ENCODE results near the gene ASCL3. TPM values are rescaled to one million over a fixed set of nuclear protein-coding genes. Genes with fewer than 3 reads are reported as not detected.
"Not testable (repeated sequence)": the region's sequence is repeated elsewhere in the genome, so short reads cannot be mapped to it uniquely, and the experiment has no call there.

The ASCL3 gene
- total RNA-seq, 2 experiments from 2014 or later = not detected

DNA sequence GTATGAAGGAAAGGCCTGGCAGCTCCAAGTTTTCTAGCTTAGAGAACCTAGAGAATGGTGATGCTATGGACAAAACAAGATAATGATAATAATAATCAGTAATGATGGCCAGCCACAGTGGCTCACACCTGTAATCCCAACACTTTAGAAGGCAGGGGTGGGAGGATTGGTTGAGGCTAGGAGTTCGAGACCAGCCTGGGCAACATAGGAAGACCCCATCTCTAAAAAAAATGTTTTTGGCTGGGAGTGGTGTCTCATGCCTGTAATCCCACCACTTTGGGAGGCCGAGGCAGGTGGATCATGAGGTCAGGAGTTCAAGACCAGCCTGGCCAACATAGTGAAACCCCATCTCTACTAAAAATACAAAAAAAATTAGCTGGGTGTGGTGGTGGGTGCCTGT lies 7.0 kb downstream of the ASCL3 start:
- H3K27ac Mint-ChIP-seq; H3K27me3 Mint-ChIP-seq; H3K36me3 Mint-ChIP-seq; H3K4me1 Mint-ChIP-seq; H3K4me3 Mint-ChIP-seq; ATAC-seq (ENCODE audit: low read depth); H3K9me3 Mint-ChIP-seq; DNase-seq; POLR2A ChIA-PET: not testable (repeated sequence)

DNA sequence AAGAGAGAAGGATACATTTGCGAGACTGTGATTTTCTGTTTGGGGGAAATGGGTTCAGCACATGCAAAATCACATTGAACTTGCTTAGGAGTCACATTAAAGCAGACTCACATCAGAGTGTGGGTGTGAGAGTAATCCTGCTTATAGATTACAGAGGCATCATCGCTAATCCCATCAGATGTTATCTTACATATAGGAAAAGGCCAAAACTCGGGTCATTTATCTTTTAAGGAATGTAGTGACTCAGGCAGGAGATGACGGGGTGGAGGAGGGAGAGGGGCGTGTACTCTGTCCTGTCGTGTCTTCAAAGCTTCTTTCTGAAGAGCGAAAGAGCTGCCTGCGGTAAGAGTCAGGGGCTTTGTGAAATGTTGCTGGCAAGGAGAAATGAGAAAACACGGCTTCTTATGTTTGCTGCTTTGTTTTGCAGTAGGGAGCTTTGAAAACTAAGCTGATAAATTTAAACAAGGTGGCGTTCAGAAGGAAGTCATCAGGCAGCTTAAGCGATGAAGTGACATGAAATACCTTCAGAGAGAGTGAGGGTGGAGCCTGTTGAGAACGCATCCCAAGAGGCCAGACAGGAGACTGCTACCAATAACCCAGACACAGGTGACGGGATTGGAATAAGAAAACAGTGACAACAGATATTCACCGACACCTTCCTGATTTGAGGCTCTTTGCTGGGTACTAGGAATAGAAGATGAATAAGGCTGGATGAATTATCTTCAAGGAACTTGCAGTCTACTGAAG lies 7.9 kb downstream of the ASCL3 start:
- H3K4me3 Mint-ChIP-seq = no peak overlapping the region
- ATAC-seq (ENCODE audit: low read depth) (no peak), DNase-seq (no peak)
- H3K4me1 Mint-ChIP-seq = no peaks in the 10 kb centered on the region
- POLR2A ChIA-PET = no interaction called here
- no peak overlapping the region for H3K27ac Mint-ChIP-seq
- H3K9me3 Mint-ChIP-seq = no peaks in the 10 kb centered on the region
- no peaks in the 10 kb centered on the region for H3K27me3 Mint-ChIP-seq
- no peaks in the 10 kb centered on the region for H3K36me3 Mint-ChIP-seq

DNA sequence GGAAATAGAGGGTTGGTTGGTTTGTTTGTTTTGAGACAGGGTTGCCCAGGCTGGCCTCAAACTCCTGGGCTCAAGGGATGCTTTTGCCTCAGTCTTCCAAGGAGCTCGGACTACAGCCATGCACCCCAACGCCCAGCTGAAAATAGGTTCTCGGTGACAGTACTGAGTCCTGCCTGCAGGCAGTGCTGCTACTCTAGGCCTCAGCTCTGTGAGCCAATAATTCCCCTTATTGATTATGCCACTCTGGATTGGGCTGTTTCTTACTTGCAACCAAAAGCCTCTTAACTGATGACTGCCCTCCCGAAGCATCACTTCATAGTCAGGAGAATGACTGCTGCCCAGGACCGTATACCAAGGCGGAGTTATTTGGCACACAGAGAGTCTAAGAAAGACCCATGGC lies 8.9 kb downstream of the ASCL3 start:
- Mint-ChIP-seq H3K27ac (no peak overlapping the region), H3K4me3 (no peak overlapping the region), H3K27me3 (no peaks in the 10 kb centered on the region), H3K9me3 (no peaks in the 10 kb centered on the region), H3K4me1 (no peaks in the 10 kb centered on the region), H3K36me3 (no peaks in the 10 kb centered on the region)
- no peak for DNase-seq
- POLR2A ChIA-PET = no interaction called here
- no peak for ATAC-seq (ENCODE audit: low read depth)

DNA sequence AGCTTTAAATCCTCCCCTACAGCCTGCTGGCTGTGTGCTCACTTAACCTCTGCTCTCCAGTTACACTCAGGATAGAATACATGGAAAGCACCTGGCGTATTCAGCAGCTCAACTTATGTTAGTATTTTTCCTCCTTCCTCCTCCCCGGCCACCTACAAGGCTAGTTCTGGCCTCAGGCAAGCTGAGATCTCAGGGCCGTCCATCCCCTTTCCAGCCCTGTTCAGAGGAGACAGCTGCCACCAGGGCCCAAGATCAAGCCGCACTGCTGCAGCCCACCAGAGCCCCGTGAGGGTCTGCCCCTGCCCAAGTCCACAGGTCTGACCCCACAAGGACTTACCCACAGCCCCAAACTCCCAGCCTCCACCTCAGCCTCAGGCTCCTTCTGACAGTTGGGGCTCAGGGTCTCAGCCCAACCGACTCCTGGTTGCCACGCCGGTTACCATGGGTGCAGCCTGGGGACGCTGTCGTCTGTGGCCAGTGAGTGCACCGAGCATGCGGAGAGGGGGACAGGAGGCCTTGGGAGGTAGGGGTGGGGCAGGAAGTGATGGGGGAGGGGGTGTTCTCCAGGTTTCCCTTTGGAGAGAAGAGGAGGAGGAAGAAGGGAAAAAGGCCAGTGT lies 10.1 kb downstream of the ASCL3 start, which contains the start of gene C11orf16:
Gene C11orf16, minus strand, starts transcription at position 384 of the 617 bp plus-strand sequence. CDS start 639 bp downstream, outside the sequence.
- Mint-ChIP-seq H3K27ac (no peak within 1 kb of the TSS), H3K27me3 (no peaks in the 10 kb centered on the region), H3K36me3 (no peaks in the 10 kb centered on the region), H3K4me3 (no peak within 1 kb of the TSS), H3K9me3 (no peaks in the 10 kb centered on the region), H3K4me1 (no peaks in the 10 kb centered on the region)
- ATAC-seq (ENCODE audit: low read depth) (no peak), DNase-seq (no peak)
- POLR2A ChIA-PET = no interaction called here

DNA sequence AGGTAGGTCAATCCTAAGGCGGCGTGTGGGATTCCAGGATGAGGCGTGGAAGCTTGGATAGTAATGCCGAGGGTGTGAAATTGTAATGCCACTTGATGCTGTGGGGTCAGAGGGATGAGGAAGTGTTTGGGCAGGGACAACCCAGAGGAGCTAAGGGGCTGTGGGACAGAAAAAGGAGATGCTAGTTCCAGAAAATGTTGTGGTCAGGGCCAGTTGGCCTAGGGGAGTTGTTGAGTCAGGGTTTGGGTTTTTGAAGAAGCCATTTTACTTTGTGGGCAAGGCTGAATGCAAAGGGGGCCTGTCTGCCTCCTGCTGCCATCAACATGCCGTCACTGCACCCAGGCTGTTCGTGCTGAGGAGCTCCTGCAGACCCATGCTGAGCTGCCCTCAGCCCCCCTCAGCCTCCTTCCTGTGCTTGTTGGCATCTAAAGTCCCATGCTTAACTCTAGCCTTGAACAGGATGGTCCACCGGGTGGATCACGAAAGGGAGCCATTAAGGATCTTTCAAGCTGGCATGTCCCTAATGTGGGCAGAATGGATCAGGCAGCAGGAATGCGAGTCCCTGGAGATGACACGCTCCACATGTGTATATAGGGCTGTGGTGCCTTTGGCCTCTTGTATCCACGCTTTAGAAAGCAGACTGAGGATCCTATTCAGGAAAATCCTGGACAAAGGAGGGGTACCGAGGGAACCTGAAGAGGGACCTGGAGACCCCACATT lies 12.2 kb downstream of the ASCL3 start:
- no peaks in the 10 kb centered on the region for H3K4me1 Mint-ChIP-seq
- POLR2A ChIA-PET = no interaction called here
- H3K27me3 Mint-ChIP-seq = no peaks in the 10 kb centered on the region
- no peak overlapping the region for H3K4me3 Mint-ChIP-seq
- H3K9me3 Mint-ChIP-seq = no peaks in the 10 kb centered on the region
- no peak overlapping the region for H3K27ac Mint-ChIP-seq
- peaks cover 3% of the 10 kb centered on the region for H3K36me3 Mint-ChIP-seq
- DNase-seq (no peak), ATAC-seq (ENCODE audit: low read depth) (no peak)

DNA sequence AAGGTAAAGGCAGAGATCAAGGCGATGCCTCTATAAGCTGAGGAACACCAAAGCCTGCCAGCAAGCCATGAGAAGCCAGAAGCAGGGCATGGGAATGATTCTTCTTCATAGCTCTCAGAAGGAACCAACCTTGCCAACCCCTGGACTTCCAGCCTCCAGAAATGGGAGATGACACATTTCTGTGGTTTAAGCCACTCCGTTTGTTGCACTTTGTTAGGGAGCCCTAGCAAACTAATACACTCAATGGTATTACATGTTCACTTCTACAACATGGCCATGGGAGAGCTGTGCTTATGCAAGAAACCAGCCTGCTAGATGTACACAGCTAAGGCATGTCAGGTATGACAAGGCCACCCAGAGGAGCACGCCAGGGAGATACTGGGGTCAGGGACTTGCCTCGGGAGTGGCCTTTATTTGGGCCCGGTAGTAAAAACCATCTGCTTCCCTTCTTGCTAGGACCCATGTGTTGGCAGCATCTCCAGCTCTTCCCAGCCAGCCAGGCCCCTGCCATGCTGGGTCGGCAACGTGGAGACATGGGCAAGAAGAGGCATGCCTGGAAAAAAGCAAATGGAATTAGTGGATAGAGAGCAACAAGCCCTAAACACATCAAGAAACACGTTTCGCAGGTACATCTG lies 13.7 kb downstream of the ASCL3 start:
- POLR2A ChIA-PET = no interaction called here
- no peak for ATAC-seq (ENCODE audit: low read depth)
- Mint-ChIP-seq H3K27ac (no peak overlapping the region), H3K9me3 (no peaks in the 10 kb centered on the region), H3K4me1 (no peaks in the 10 kb centered on the region), H3K36me3 (peaks cover 3% of the 10 kb centered on the region), H3K27me3 (no peaks in the 10 kb centered on the region), H3K4me3 (no peak overlapping the region)
- no peak for DNase-seq

DNA sequence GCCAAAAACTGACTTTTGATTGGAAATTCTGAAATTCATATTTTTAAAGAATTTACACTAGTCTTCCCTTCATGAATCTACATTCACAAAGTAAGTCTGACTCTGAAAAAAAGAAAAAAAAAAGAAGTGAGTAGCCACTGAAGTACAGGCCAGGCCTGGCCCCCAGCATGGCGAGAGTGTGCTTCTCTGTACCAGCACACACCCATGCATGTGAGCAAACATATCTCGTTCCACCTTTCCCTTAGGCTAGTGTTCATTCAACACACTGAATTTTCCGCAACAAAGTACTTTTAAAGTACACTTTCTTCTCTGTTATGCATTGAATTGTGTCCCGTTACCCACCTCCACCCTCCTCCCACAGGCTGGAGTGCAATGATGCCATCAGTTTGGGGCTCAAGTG lies 14.6 kb downstream of the ASCL3 start:
- ATAC-seq (ENCODE audit: low read depth) = no peak
- no peaks in the 10 kb centered on the region for H3K27me3 Mint-ChIP-seq
- H3K36me3 Mint-ChIP-seq = peaks cover 3% of the 10 kb centered on the region
- no peaks in the 10 kb centered on the region for H3K4me1 Mint-ChIP-seq
- no peaks in the 10 kb centered on the region for H3K9me3 Mint-ChIP-seq
- H3K27ac Mint-ChIP-seq = no peak overlapping the region
- H3K4me3 Mint-ChIP-seq = no peak overlapping the region
- POLR2A ChIA-PET = no interaction called here
- DNase-seq = no peak

DNA sequence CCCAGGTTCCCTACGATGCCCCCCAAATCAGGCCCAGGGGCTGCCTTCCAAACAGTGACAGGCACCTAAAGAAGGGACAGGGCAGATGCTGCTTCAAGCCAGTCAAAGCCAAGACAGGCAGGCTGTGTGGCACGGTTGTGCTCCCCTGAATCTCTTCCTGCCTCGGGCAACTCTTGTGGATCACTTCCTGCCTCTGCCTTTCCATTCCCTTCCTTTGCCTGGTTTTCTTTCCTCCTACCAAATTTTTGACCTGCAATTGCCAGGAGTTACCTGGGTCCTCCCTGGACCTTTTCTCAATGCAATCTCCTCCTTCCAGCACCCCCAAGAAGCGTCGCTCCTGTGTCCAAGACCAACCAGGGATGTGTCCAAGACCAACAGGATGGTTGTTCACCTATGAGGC lies 15.6 kb downstream of the ASCL3 start:
- POLR2A ChIA-PET = no interaction called here
- no peak for DNase-seq
- no peaks in the 10 kb centered on the region for H3K9me3 Mint-ChIP-seq
- no peaks in the 10 kb centered on the region for H3K27me3 Mint-ChIP-seq
- H3K27ac Mint-ChIP-seq = peak overlapping the region; percentile 46
- H3K4me1 Mint-ChIP-seq = no peaks in the 10 kb centered on the region
- no peak overlapping the region for H3K4me3 Mint-ChIP-seq
- no peak for ATAC-seq (ENCODE audit: low read depth)
- H3K36me3 Mint-ChIP-seq = peaks cover 3% of the 10 kb centered on the region

DNA sequence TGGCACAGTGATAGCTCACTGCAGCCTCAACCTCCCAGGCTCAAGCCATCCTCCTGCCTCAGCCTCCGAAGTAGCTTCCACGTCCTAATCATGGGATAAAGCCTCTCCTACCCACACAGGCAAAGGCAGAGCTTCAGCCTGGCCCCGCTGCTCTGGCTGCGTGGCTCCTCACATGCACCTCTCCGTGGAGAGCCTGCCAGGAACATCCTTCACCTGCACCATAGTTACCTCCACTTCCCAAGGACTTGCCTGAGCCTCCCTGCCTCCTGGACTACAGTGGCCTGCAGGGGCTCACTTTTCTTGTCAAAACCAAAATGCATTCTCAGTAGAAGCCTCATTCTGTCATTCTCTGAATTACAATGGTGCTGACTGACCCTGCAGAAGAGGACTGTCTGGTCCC lies 16.6 kb downstream of the ASCL3 start:
- Mint-ChIP-seq H3K4me1 (no peaks in the 10 kb centered on the region), H3K27ac (no peak overlapping the region), H3K36me3 (peaks cover 4% of the 10 kb centered on the region), H3K4me3 (no peak overlapping the region), H3K9me3 (no peaks in the 10 kb centered on the region), H3K27me3 (no peaks in the 10 kb centered on the region)
- POLR2A ChIA-PET = no interaction called here
- ATAC-seq (ENCODE audit: low read depth) (no peak), DNase-seq (no peak)

DNA sequence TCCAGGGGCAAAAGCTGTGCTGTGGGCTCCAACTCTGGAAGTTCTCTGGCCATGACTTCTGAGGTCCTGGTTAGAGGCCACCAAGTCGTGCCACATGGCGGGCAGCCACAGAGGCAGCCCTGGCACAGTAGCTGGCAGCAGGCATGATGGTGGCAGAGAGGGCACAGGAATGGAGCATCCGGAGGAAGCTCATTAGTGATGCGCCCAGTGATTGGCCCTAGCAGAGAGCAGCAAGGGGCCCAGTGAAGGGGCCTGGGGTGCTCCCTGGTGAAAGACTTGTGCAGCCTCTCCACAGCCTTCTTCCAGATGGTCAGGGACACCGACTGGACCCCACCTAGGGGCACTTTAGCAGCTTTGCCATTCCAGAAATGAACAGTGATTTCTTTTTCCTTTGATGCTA lies 17.1 kb downstream of the ASCL3 start:
- Mint-ChIP-seq H3K27me3 (no peaks in the 10 kb centered on the region), H3K4me3 (no peak overlapping the region), H3K4me1 (no peaks in the 10 kb centered on the region), H3K36me3 (peaks cover 4% of the 10 kb centered on the region), H3K9me3 (no peaks in the 10 kb centered on the region), H3K27ac (no peak overlapping the region)
- POLR2A ChIA-PET = no interaction called here
- DNase-seq (no peak), ATAC-seq (ENCODE audit: low read depth) (no peak)

DNA sequence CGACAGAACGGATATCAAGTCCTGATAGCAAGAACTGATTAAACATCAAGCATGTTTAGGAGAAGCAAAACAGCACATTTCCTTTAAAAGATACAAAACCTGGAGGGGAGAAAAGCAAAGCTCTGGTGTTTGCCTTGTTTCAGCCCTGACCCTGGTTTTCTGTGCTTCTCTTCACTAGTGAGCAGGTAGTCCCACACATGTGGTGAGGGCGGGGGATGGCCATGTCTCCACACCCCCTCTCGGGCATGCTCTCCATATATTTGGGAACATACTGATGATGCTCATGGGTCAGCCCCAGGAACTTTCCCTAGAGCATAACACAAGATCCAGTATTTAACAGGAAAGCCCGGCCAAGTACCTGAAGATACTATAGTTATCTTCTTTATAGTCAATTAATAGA lies 20.1 kb downstream of the ASCL3 start:
- H3K27ac Mint-ChIP-seq = no peak overlapping the region
- no peaks in the 10 kb centered on the region for H3K4me1 Mint-ChIP-seq
- H3K4me3 Mint-ChIP-seq = no peak overlapping the region
- no peaks in the 10 kb centered on the region for H3K9me3 Mint-ChIP-seq
- H3K27me3 Mint-ChIP-seq = no peaks in the 10 kb centered on the region
- peaks cover 4% of the 10 kb centered on the region for H3K36me3 Mint-ChIP-seq
- DNase-seq (no peak), ATAC-seq (ENCODE audit: low read depth) (no peak)
- POLR2A ChIA-PET = no interaction called here

DNA sequence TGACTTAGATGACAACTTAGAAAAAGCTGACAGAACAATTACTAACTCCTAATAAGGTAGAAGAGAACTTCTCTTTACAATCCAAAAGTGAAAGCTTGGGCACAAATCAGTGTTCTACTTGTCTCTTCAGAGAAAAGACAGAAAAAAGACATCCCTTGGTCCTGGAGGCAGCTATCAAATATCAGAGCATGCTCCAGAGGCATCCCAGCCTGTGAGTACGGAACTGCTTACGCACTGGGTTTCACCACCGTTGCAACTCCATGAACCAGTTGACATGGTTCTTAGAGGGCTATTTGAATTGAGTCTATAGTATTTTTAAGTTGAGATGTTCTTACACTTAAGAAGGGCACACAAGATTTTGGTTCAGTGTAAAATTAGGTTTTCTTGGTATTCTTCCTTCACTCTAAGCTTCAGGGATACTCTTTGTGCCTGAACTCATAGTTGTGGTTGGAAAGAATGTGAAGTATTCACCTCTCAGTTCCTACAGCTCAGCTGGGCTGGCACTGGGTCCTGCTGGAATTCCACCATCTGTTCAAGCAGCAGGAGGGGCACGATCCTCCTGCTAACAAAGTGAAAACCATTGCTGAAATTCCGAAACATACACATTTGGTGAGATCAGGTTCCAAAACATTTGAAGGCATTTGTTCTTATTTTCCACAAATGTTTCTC lies 25.5 kb downstream of the ASCL3 start:
- Mint-ChIP-seq H3K9me3 (no peaks in the 10 kb centered on the region), H3K4me3 (no peak overlapping the region), H3K27ac (peak overlapping the region; percentile 36), H3K27me3 (no peaks in the 10 kb centered on the region), H3K36me3 (peaks cover 3% of the 10 kb centered on the region), H3K4me1 (peaks cover 31% of the 10 kb centered on the region)
- ATAC-seq (ENCODE audit: low read depth) (no peak), DNase-seq (no peak)
- POLR2A ChIA-PET = no interaction called here

DNA sequence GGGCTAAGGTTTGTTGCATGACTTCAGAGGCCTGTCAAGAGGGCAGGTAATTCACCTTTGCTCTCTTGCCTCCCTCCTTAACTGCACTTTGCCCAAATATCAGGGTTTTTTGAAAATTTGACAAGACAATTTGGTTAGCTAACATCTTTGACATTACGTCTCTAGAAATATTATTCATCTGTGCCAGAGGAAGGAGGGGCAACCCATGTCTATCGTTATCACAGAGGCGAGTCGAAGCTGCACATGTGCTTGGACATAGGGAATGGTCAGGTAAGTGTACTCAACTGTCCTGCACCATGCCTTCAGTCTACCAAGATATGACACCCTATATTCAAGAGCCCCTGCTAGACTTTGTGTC lies 28.2 kb downstream of the ASCL3 start:
- POLR2A ChIA-PET = interaction anchor here (0.6 to 1.6 kb wide), 4 partner anchors 45 to 226 kb away, joined by 3 to 7 read pairs (median 5); partner anchors contain the start of gene TMEM9B
- ATAC-seq (ENCODE audit: low read depth) (no peak), DNase-seq (no peak)
- Mint-ChIP-seq H3K9me3 (no peaks in the 10 kb centered on the region), H3K27ac (peak overlapping the region; percentile 85), H3K4me1 (peaks cover 41% of the 10 kb centered on the region), H3K36me3 (peaks cover 2% of the 10 kb centered on the region), H3K4me3 (peak overlapping the region; percentile 77), H3K27me3 (no peaks in the 10 kb centered on the region)

All from activated naive CD8-positive, alpha-beta T cell treated with anti-CD3 and anti-CD28 coated beads, Interleukin-2, amount 10 ng/mL, durations not matched to agents 7 days and 5 days (primary cell).